Measurements from ENCODE around the gene HOXB3. TPM values are rescaled to one million over a fixed set of nuclear protein-coding genes. Genes with fewer than 3 reads are reported as not detected.

The HOXB3 gene
- total RNA-seq, 4 donors from 2014 or later: 10.8 to 34.9 (median 28.7) TPM

- peak overlapping the region; percentile 56 to 64 (median 57) for H3K4me3 ChIP-seq
- no peak for DNase-seq (ENCODE audit: extremely low spot score)
- H3K4me1 ChIP-seq: peaks cover 45 to 97% (median 97%) of the 10 kb centered on the region in 4 donors
- no peaks in the 10 kb centered on the region for H3K9me3 ChIP-seq
- H3K27ac ChIP-seq (replicated peaks in 1 of 4): peak overlapping the region; percentile 91 to 97 (median 96)
- H3K36me3 ChIP-seq: peaks cover 1 to 19% (median 14%) of the 10 kb centered on the region in 4 donors
- no peaks in the 10 kb centered on the region for H3K27me3 ChIP-seq
- intact Hi-C loops (cut with DNase I): no loop called here
- TF ChIP-seq EP300 (IDR thresholded peaks at IDR 0.05): no peak
- no peak for TF ChIP-seq POLR2A (IDR thresholded peaks at IDR 0.05; ENCODE audit: low read depth)
- peak in 2 of 3 experiments; percentile 33 to 41 for TF ChIP-seq CTCF (IDR thresholded peaks at IDR 0.05)
- TF ChIP-seq POLR2AphosphoS5 (IDR thresholded peaks at IDR 0.05): peak; percentile 17 to 62
- 5% methylated on average over 36 of the region's 36 CpGs for WGBS
These were observed 34.5 kb downstream of the HOXB3 start for GRCh38 chr17:48555258-48556228.

GRCh38 chr17:48554412-48555257 is 35.4 kb downstream of the HOXB3 start:
- no peaks in the 10 kb centered on the region for H3K27me3 ChIP-seq
- H3K4me1 ChIP-seq: peaks cover 39 to 97% (median 97%) of the 10 kb centered on the region in 4 donors
- H3K4me3 ChIP-seq: peak overlapping the region; percentile 56 to 64 (median 57)
- WGBS: 28% methylated on average over 44 of the region's 44 CpGs
- H3K27ac ChIP-seq (replicated peaks in 1 of 4): peak overlapping the region; percentile 91 to 97 (median 96)
- no peak for DNase-seq (ENCODE audit: extremely low spot score)
- no peaks in the 10 kb centered on the region for H3K9me3 ChIP-seq
- intact Hi-C loops (cut with DNase I): no loop called here
- H3K36me3 ChIP-seq: peaks cover 4 to 28% (median 22%) of the 10 kb centered on the region in 4 donors
- no peak for TF ChIP-seq CTCF (IDR thresholded peaks at IDR 0.05)
- TF ChIP-seq POLR2A (IDR thresholded peaks at IDR 0.05; ENCODE audit: low read depth): no peak
- no peak for TF ChIP-seq POLR2AphosphoS5 (IDR thresholded peaks at IDR 0.05)
- no peak for TF ChIP-seq EP300 (IDR thresholded peaks at IDR 0.05)

- peak overlapping the region; percentile 56 to 64 (median 57) for H3K4me3 ChIP-seq
- no peak for DNase-seq (ENCODE audit: extremely low spot score)
- intact Hi-C loops (cut with DNase I): no loop called here
- H3K27me3 ChIP-seq: no peaks in the 10 kb centered on the region
- 20% methylated on average over 1 of the region's 1 CpG for WGBS
- TF ChIP-seq POLR2A (IDR thresholded peaks at IDR 0.05; ENCODE audit: low read depth) (no peak), POLR2AphosphoS5 (IDR thresholded peaks at IDR 0.05) (no peak), EP300 (IDR thresholded peaks at IDR 0.05) (no peak), CTCF (IDR thresholded peaks at IDR 0.05) (no peak)
- H3K9me3 ChIP-seq: no peaks in the 10 kb centered on the region
- peak overlapping the region; percentile 91 to 97 (median 96) for H3K27ac ChIP-seq (replicated peaks in 1 of 4)
- H3K36me3 ChIP-seq: peaks cover 4 to 29% (median 23%) of the 10 kb centered on the region in 4 donors
- peaks cover 41 to 97% (median 97%) of the 10 kb centered on the region in 4 donors for H3K4me1 ChIP-seq
These were observed 36.2 kb downstream of the HOXB3 start for GRCh38 chr17:48553826-48554225.

GRCh38 chr17:48553190-48553547 is 36.9 kb downstream of the HOXB3 start:
- 37% methylated on average over 5 of the region's 5 CpGs for WGBS
- Histone ChIP-seq H3K4me1 (peaks cover 35 to 97% (median 97%) of the 10 kb centered on the region in 4 donors), H3K4me3 (peak overlapping the region; percentile 35 to 64 (median 56)), H3K36me3 (peaks cover 4 to 29% (median 23%) of the 10 kb centered on the region in 4 donors), H3K27me3 (no peaks in the 10 kb centered on the region), H3K9me3 (no peaks in the 10 kb centered on the region), H3K27ac (replicated peaks in 1 of 4) (peak overlapping the region; percentile 91 to 97 (median 96))
- intact Hi-C loops (cut with DNase I): no loop called here
- TF ChIP-seq EP300 (IDR thresholded peaks at IDR 0.05) (no peak), POLR2A (IDR thresholded peaks at IDR 0.05; ENCODE audit: low read depth) (no peak), CTCF (IDR thresholded peaks at IDR 0.05) (no peak), POLR2AphosphoS5 (IDR thresholded peaks at IDR 0.05) (no peak)
- DNase-seq (ENCODE audit: extremely low spot score): no peak
